Fibroblast of the aortic adventitia (primary cell): ENCODE measurements around the gene RASSF8. TPM values are rescaled to one million over a fixed set of nuclear protein-coding genes. Genes with fewer than 3 reads are reported as not detected.

Source experiments
- DNase-seq: peaks from one replicate; pipeline ENCODE4 v3.0.0-alpha.2; 2010; ENCODE audit warnings: low read depth
- H3K4me3 ChIP-seq: 2 replicates; pipeline ENCODE4 v1.5.1; 2011; ENCODE audit warnings: low read depth, mild to moderate bottlenecking, control low read depth, low read length, moderate library complexity
- total RNA-seq: library from RNA; depleted of rRNA; stranded (reverse); fragments of >200 nt; gene quantifications from 2 replicates; pipeline ENCODE4 v1.2.3, GENCODE V29; 2012; ENCODE audit warnings: low replicate concordance
- TF ChIP-seq, protein P1 (sequence below): IDR thresholded peaks from 2 replicates; pipeline ENCODE4 v1.5.1; 2011; ENCODE audit warnings: mild to moderate bottlenecking, low read length, control low read depth, inconsistent platforms; ENCODE audit not compliant: insufficient read depth

The RASSF8 gene
- total RNA-seq, 1 donor, result 128 TPM

GRCh38 chr12:26028953-26029735, 70.7 kb downstream of the RASSF8 start:
- TF ChIP-seq, protein P1, sequence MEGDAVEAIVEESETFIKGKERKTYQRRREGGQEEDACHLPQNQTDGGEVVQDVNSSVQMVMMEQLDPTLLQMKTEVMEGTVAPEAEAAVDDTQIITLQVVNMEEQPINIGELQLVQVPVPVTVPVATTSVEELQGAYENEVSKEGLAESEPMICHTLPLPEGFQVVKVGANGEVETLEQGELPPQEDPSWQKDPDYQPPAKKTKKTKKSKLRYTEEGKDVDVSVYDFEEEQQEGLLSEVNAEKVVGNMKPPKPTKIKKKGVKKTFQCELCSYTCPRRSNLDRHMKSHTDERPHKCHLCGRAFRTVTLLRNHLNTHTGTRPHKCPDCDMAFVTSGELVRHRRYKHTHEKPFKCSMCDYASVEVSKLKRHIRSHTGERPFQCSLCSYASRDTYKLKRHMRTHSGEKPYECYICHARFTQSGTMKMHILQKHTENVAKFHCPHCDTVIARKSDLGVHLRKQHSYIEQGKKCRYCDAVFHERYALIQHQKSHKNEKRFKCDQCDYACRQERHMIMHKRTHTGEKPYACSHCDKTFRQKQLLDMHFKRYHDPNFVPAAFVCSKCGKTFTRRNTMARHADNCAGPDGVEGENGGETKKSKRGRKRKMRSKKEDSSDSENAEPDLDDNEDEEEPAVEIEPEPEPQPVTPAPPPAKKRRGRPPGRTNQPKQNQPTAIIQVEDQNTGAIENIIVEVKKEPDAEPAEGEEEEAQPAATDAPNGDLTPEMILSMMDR, result peak; percentile 75
- H3K4me3 ChIP-seq, result no peak overlapping the region
- DNase-seq, result peak; percentile 85

DNA sequence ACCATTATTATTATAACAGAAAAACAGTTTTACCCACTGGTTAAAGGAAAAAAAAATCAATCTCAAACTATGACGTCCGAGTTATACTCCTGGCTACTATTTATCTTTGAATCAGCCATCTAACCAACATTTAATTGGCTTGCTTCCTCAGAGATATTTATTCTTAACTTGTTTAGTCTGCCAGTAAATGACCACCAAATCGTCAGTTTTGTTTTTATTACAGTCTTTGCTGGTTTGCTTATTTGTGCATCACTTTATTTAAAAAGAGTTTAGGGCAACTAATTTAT, 71.2 kb downstream of the RASSF8 start:
- peak; percentile 78 for DNase-seq
- no peak overlapping the region for H3K4me3 ChIP-seq
- TF ChIP-seq, protein P1, result no peak

DNA sequence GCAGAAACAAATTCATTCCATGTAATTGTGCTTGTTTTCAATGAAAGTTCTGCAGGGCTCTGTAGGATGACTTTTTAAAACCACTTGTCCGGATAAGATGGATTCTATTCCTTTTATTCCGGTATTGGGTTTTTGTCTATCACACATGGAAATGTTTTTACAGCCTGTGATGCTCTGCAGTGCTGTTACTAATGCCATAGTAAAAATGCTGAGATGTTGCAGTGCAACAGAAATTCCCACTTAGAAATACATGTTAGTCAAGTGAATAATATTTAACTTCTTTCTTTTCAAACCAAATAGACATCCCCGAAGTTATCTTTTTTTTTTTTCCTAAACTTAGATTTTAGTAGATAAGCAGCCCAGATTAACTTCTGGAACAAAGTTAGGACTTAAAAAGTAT, 71.9 kb downstream of the RASSF8 start:
- TF ChIP-seq, protein P1, result no peak
- DNase-seq, result peak; percentile 51
- H3K4me3 ChIP-seq, result no peak overlapping the region

- H3K4me3 ChIP-seq, result no peak overlapping the region
- TF ChIP-seq, protein P1, result no peak
- no peak for DNase-seq
Measured at GRCh38 chr12:26031318-26031717, 72.8 kb downstream of the RASSF8 start.

GRCh38 chr12:26031827-26032226, 73.3 kb downstream of the RASSF8 start:
- no peak overlapping the region for H3K4me3 ChIP-seq
- TF ChIP-seq, protein P1, result no peak
- no peak for DNase-seq

DNA sequence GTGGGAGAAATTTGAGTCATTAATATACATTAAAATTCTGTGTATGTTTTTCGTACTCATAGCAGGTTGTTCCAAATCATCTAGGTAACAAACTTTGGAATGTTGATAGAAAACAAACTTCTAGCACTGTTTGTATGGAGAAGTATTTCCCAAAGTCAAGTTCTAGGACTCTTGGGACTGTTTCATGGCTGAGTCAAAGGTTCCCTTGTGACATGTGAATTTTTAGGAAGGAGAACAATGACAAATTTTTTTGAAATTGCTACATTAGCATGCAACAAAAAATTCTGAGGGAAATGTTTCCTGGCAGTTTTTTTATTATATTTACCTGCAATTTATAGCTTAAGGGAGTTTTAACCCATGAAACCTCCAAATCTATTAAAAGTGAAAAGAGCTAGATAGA, 73.8 kb downstream of the RASSF8 start:
- no peak overlapping the region for H3K4me3 ChIP-seq
- TF ChIP-seq, protein P1, result no peak
- no peak for DNase-seq

- TF ChIP-seq, protein P1, result no peak
- no peak overlapping the region for H3K4me3 ChIP-seq
- DNase-seq, result peak; percentile 45
Measured at GRCh38 chr12:26032719-26033241, 74.3 kb downstream of the RASSF8 start.
